HG03066 (cell line): ENCODE results near the gene XPO6.

Experiments
- ATAC-seq: cut with Tn5 transposase; IDR thresholded peaks from one replicate; pipeline ENCODE4 v1.9.1; 2021; ENCODE audit warnings: low read depth; ENCODE audit not compliant: unreplicated experiment

XPO6 gene

GRCh38 chr16:28210979-28211588 lies 681 bp downstream of the XPO6 start:
- ATAC-seq, result no peak

- no peak for ATAC-seq
These were observed 1.5 kb downstream of the XPO6 start for GRCh38 chr16:28210264-28210663.

DNA sequence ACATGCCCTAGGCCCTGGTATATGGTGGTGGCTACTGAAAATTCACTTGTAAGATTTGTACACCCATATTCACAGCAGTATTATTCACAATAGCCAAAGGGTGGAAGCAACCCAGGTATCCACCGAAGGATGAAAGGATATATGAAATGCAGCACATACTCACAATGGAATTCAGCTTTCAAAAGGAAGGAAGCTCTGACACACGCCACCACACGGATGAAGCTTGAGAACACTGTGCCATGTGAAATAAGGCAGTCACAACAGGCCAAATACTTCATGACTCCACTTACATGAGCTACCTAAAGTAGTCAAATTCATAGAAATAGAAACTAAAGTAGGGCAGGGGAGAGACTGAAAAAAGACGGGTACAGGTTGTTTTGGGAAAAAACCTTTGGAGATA lies 2.9 kb downstream of the XPO6 start:
- no peak for ATAC-seq

- no peak for ATAC-seq
These were observed 3.6 kb downstream of the XPO6 start for GRCh38 chr16:28208131-28208530.

DNA sequence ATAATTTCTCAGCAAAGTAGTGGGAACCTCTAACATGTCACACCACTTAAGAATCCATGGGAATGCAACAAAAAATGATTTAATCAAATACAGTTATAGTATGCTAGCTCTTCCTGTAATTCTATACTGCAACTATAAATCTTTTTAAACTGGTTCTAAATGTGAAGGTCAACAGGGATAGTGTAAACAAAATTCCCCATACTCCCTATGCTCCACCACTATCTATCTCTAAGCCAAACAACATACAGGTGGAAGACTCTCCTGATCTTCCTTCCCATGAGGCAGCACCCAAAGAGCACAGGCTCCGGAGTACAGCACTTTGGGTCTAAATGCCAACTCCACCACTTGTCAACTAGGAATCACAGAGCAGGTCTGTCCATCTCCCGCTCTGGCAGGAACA lies 4.4 kb downstream of the XPO6 start:
- ATAC-seq, result no peak

GRCh38 chr16:28205974-28206373 lies 5.8 kb downstream of the XPO6 start:
- no peak for ATAC-seq

- no peak for ATAC-seq
These were observed 6.5 kb downstream of the XPO6 start for GRCh38 chr16:28205117-28205899.

- ATAC-seq, result no peak
These were observed 7.1 kb downstream of the XPO6 start for GRCh38 chr16:28204622-28205021.

- no peak for ATAC-seq
These were observed 7.6 kb downstream of the XPO6 start for GRCh38 chr16:28204204-28204603.

DNA sequence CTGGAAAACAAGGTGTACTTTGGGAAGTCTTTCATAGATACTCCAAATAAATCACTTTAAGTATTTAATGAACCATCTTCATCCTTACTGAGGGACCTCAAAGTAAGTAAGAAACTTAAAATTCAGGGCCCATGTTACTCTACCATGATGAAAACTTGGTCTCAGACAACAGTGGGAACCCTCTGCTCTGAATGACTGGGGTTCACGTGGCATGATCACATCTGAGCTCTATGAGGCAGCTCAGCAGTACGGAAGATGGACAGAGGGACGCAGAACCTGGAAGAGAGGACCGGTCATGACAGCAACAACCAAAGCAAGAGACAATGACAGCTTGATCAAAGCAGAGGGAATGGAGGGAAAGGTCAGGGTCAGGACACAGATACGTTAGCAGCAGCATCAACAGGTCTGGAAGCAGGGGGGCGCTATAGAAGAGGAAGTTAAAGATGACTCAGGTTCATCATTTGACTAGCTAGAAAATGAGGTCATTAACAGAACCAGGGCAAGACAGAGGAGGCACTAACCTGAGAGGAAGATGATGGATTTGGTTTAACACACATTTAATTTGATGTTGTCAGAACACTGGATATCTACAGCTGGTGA lies 9.5 kb downstream of the XPO6 start:
- ATAC-seq, result no peak

DNA sequence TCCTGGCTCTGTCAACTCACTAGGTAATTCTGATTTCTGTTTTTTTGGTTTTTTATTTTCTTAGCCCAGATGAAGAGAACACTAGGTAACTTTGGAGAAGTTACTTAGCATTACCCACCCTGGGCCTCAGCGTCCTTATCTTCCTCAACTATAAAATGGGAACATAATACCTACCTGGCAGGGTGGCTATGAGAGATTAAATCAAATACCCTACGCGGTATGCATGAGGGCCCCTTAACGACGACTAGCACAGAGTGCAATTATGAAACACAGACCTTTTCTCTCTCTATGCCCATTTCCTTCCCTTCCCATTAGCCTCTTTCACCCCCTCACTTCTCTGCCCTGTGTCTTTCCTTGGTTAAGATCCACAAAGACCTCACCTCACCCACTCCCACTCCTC lies 11.1 kb downstream of the XPO6 start:
- ATAC-seq, result no peak

GRCh38 chr16:28196387-28196987 lies 15.3 kb downstream of the XPO6 start:
- ATAC-seq, result no peak

- ATAC-seq, result no peak
These were observed 15.9 kb downstream of the XPO6 start for GRCh38 chr16:28195859-28196258.

DNA sequence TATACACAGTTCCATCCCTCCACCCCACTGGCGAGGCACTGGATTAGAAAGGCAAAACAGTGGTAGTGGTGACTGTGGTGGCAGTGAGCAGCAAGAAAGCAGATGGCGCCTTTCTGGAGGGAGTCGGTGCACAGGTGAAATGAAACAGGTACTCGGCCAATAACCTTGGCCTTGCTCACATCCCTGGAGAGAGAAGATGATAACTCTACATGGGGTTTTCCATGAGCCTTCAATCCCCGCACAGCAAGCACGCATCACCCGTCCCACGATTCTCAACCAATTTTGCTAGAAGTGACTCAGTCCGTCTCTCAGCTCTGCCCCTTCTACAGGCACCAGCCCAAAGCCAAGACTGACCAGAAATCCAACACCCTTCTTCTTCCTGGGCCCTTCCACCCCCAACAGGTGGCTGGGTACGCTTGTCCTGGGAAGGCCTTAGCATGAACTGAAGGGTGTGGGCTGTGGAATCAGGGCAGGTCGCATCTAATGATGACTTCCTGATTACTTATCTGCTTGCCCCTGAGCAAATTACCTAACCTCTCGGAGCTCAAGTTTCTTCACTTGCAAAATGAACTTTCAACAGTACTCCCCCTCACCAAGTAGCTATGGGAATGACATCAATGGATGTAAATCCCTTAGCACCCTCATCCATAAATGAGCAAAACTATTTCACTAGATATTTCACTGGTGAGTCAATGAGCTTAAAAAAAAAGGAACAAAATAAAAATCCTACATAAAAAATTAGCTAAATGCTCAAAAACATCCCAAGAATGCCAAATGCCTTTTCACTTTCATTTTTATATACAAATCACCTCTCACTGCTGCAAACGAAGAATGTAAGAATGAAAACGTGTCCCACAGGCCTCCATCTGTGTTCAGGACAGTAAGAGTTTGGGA lies 18.0 kb downstream of the XPO6 start:
- ATAC-seq, result peak; percentile 32

- ATAC-seq, result peak; percentile 52
These were observed 18.8 kb downstream of the XPO6 start for GRCh38 chr16:28192806-28193529.

- ATAC-seq, result no peak
These were observed 20.3 kb downstream of the XPO6 start for GRCh38 chr16:28191364-28191960.

- ATAC-seq, result no peak
These were observed 22.5 kb downstream of the XPO6 start for GRCh38 chr16:28189245-28189644.

DNA sequence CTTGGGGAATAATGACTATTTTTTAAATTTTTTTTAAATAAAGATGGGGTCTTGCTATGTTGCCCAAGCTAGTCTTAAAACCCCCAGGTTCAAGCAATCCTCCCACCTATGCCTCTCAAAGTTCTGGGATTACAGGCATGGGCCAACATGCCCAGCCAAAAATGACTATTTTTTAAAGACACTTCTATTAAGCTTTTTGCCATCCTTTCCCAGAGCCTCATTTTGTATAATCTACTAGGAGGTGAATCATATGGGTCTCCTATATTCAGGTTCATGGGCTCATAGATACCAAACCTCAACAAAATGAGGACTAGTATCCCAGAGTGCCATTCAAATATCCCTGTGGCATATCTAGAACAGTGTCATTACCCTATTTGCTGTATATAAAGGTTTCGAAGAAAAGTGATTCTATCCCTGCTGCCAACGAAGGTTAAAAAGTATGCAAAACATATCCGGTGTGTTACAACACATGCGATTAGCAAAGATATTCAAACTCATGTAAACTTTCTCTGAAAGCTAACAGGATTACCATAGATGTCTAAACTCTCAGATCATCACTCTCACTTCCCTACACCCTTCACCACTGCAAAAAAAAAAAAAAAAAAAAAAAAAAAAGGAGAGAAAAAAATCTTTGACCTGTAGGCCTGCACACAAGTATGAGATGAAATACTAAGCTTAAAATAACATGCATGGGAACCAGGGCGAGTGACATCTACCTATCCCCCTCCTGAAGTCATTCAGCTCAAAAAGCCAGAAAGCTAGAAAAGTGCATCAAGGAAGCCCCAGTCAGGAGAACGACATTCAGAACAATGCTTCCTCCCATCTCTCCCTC lies 23.5 kb downstream of the XPO6 start:
- ATAC-seq, result peak; percentile 74

- ATAC-seq, result peak; percentile 42
These were observed 24.2 kb downstream of the XPO6 start for GRCh38 chr16:28187595-28188004.
